M059J (cell line): ENCODE measurements around the gene NUCB1. TPM values are rescaled to one million over a fixed set of nuclear protein-coding genes. Genes with fewer than 3 reads are reported as not detected.

Experiments
- DNase-seq: peaks from one replicate; pipeline ENCODE4 v3.0.0-alpha.2; 2012; ENCODE audit warnings: low read depth
- total RNA-seq: library from RNA; depleted of rRNA; stranded (reverse); fragments of >200 nt; shearing (Covaris generic); gene quantifications from 2 replicates; pipeline ENCODE4 v1.2.3, GENCODE V29; 2014

Gene NUCB1
- total RNA-seq, 1 experiment from 2014 or later: 301 TPM

DNA sequence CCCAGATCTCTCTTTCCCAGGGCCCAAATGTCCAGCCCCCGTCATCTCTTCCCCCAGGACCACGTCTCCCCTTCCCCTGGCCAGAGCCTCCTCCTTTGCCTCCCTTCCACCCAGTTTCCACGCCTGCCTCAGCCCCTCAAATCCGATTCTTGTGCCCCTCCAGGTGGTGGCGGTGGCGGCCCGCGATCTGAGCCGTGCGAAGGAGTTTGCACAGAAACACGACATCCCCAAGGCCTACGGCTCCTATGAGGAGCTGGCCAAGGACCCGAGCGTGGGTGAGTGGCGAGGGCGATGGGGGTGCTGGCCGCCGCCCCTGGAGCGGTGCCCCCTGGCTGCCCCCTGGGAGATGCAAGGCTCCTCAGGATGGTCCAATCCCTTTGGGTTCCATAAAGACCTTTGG, 34.7 kb downstream of the NUCB1 start:
- DNase-seq: no peak

- DNase-seq: no peak
These were observed 35.8 kb downstream of the NUCB1 start for GRCh38 chr19:48935864-48936263.

DNA sequence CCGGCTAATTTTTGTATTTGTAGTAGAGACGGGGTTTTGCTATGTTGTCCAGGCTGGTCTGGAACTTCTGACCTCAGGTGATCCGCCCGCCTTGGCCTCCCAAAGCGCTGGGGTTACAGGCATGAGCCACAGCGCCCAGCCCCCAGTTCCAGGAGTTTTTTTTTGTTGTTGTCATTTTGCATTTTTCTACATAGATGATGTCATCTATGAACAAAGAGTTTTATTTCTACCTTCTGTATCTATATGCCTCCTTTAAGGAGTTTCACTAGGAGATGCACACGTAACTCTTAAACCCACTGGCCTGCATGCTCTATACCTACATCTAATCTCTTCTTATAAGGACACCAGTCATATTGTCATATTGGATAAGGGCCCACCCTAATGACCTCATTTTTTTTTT, 38.1 kb downstream of the NUCB1 start:
- DNase-seq: no peak

DNA sequence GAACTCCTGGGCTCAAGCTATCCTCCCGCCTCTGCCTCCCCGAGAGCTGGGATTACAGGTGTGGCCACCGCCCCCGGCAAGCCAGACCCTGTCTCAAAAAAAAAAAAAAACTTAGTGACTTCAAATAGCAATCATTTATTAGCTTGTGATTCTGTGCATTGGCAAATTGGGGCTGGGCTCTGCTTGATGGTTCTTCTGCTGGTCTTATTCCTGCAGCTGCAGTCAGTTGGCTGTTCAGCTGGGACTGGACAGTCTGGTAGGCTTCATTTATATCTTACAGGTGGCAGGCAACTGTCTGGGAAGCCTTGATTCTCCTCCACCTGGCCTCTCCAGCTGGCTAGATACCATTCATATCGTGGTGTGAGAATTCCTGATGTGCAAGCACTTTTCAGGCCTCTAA, 40.8 kb downstream of the NUCB1 start:
- no peak for DNase-seq

DNA sequence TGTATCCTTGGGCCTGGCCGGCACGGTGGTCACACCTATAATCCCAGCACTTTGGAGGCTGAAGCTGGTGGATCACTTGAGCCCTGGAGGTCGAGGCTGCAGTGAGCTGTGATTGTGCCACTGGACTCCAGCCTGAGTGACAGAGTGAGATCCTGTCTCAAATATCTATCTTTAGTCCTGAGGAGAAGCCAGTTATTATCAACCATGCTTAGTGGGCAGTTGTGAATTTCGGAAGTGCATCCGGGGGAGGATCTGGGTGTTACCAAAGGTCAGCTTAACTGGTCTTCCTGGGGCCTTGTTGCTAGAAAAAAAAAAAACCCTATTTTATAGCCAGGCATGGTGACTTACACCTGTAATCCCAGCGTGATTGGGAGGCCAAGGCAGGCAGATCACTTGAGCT, 43.0 kb downstream of the NUCB1 start:
- no peak for DNase-seq

- DNase-seq: no peak
These were observed 45.3 kb downstream of the NUCB1 start for GRCh38 chr19:48945415-48945814.

DNA sequence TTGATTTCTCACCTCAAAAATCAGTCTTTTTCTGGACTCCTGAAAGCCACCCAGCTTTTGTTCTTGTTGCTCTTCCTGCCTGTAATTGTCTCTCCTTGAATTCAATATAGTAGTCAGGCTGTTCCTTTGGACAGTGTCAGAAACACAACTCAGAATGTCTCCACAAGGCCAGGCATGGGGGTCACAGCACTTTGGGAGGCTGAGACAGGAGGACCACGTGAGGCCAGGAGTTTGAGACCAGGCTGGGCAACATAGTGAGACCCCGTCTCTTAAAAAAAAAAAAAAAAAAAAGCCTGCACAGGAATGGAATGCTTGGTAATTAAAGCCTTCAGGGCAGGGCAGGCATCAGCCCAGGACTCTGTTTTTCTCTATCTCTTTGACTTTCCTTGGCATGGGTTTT, 45.7 kb downstream of the NUCB1 start:
- DNase-seq: no peak

GRCh38 chr19:48946463-48947257, 46.5 kb downstream of the NUCB1 start:
- no peak for DNase-seq

- DNase-seq: no peak
These were observed 47.1 kb downstream of the NUCB1 start for GRCh38 chr19:48947258-48947542.

GRCh38 chr19:48950159-48950558, 50.0 kb downstream of the NUCB1 start:
- DNase-seq: no peak

GRCh38 chr19:48950830-48951519, 50.9 kb downstream of the NUCB1 start:
- peak; percentile 48 for DNase-seq

GRCh38 chr19:48953141-48953540, 53.0 kb downstream of the NUCB1 start:
- no peak for DNase-seq

GRCh38 chr19:48953990-48954594, 54.0 kb downstream of the NUCB1 start:
- DNase-seq: no peak

- peak; percentile 96 for DNase-seq
These were observed 54.6 kb downstream of the NUCB1 start, which contains the start of gene BAX for GRCh38 chr19:48954595-48955307. TSS of gene BAX (plus strand) at chr19:48954875. CDS start at chr19:48954929, 54 bp downstream.

DNA sequence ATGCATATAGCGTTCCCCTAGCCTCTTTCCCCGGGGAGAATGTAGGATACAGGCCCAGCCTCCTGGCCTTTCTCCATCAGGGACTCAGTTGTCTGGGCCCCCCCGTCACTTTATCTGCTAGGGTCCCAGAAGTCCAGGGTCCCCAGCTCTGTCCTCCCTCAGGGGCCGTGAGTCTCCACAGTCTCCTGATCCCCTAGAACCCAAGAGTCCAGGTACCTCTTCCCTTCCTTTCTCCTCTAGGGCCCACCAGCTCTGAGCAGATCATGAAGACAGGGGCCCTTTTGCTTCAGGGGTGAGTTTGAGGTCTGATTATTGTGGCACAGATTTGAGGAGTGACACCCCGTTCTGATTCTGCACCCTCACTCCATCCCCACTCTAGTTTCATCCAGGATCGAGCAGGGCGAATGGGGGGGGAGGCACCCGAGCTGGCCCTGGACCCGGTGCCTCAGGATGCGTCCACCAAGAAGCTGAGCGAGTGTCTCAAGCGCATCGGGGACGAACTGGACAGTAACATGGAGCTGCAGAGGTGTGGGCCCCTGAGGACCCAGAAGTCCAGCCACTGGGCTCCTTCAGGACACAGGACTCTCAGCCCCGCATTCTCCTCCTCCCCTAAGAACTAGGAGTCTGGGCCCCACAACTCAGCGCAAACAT, 55.3 kb downstream of the NUCB1 start:
- DNase-seq: no peak

DNA sequence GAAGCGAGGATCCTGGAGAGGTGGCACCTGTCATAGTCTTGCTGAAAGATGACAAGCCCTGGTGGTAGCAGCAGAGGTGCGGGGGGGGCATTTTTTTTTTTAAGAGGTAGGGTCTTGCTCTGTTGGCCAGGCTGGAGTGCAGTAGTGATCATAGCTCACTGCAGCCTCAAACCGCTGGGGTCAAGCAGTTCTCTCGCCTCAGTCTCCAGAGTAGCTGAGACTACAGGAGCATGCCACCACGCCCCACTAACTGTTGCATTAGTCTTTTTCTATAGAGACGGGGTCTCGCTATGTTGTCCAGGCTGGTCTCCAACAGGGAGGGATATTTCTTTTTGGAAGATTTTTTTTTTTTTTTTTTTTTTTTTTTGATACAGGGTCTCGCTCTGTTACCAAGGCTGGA, 57.9 kb downstream of the NUCB1 start:
- DNase-seq: no peak

DNA sequence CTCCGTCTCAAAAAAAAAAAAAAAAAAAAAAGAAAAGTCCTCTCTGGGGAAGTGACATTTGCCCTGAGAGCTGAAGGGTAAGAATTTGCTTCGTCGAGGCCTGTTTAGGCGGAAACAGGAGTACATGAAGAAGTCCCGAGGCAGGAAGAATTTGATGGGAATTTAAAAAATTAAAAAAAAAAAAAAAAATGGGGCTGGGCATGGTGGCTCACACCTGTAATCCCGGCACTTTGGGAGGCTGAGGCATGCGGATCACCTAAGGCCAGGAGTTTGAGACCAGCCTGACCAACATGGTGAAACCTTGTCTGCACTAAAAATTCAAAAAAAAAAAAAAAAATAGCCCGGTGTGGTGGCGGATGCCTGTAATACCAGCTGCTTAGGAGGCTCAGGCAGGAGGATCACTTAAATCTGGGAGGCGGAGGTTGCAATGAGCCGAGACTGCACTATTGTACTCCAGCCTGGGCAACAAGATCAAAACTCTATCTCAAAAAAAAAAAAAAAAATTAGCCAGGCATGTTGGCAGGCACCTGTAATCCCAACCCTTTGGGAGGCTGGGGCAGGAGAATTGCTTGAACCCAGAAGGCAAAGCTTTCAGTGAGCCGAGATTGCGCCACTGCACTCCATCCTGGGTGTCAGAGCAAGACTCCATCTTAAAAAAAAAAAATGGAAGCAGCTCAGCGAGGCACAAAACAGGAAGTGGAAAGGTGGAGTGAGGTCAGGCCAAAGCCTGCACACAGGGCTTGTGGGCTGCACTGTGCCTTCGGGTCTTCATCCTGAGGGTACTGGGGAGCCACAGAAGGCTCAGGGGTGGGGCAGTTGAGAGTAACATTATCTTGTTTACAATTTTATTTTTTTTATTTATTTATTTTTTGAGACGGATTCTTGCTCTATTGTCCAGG, 59.5 kb downstream of the NUCB1 start:
- no peak for DNase-seq

DNA sequence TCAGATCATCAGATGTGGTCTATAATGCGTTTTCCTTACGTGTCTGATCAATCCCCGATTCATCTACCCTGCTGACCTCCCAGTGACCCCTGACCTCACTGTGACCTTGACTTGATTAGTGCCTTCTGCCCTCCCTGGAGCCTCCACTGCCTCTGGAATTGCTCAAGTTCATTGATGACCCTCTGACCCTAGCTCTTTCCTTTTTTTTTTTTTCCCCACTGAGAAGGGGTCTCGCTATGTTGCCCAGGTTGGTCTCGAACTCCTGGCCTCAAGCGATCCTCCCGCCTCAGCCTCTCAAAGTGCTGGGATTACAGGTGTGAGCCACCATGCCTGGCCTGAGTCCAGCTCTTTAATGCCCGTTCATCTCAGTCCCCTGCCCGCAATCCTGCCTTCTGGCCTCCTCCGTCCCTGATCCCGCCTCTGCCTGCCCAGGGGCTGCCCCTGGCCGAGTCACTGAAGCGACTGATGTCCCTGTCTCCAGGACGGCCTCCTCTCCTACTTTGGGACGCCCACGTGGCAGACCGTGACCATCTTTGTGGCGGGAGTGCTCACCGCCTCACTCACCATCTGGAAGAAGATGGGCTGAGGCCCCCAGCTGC, 61.0 kb downstream of the NUCB1 start:
- peak; percentile 36 for DNase-seq

DNA sequence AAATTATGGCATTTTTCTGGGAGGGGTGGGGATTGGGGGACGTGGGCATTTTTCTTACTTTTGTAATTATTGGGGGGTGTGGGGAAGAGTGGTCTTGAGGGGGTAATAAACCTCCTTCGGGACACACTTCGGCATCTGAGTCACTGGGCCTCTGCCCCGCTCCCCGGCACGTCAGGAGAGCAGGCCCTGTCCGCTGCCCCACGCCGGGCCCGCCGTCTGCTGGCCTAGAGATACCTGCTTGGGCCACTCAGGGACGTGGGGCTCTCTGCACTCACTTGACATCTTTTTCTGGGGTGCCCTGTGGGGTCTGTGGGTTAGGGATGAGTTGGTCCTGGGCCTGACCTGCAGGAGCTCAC, 61.5 kb downstream of the NUCB1 start:
- no peak for DNase-seq

- DNase-seq: peak; percentile 68
These were observed 62.1 kb downstream of the NUCB1 start for GRCh38 chr19:48962029-48962848.
